HG02884 (cell line): ENCODE data around the gene MYO7A.

Experiments
- ATAC-seq: cut with Tn5 transposase; IDR thresholded peaks from one replicate; pipeline ENCODE4 v1.9.1; 2021; ENCODE audit warnings: mild to moderate bottlenecking, moderate library complexity; ENCODE audit not compliant: unreplicated experiment

Gene MYO7A

GRCh38 chr11:77127920-77128691 is at the start of gene MYO7A:
MYO7A (plus strand) TSS chr11:77128246; CDS start chr11:77130635, 2,389 bp downstream.
- no peak for ATAC-seq

GRCh38 chr11:77079666-77080065 is 48.4 kb upstream of the MYO7A start:
- no peak for ATAC-seq

GRCh38 chr11:77080643-77081210 is 47.3 kb upstream of the MYO7A start:
- no peak for ATAC-seq

GRCh38 chr11:77081381-77081851 is 46.6 kb upstream of the MYO7A start:
- no peak for ATAC-seq

DNA sequence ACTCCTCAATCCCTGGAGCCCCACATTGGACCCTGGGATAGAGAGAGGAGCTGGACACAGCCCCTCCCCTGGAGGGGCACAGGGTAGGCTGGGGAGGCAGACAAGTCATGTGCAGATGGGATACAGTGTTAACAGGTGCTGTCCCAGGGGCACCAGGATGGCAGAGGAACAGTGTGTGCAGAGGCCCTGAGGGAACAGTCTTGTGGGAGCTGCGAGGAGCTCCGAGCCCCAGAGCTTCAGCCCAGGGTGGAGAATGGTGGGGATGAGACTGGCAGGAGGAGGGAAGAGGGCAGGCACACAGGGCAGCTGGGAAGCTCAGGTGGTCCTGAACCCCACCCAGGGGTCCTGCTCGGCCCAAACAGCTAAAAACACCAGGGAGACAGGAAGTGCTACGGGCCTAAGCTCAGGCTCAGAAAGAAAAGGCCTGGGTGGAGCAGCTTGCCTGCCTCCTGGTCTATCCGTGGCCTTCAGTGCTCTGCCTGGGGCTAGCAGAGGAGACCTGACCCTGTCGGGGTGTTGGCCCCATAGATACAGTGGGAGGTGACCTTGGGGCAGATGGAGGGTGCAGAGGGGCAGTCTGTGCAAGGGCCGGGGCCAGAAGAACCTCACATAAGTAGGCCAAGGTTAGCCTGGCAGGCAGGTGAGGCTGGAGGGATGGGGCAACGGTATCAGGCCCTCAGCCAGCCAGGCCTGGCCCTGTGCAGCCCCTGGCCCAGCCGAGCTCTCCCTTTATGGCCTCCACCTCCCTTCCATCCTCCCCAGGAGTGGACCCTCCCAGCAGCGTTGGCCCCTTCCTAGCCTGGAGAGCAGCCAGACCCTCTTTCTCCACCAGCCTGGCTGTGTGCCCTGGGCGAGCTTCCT is 45.8 kb upstream of the MYO7A start:
- no peak for ATAC-seq

- no peak for ATAC-seq
Observed at GRCh38 chr11:77082838-77083565, 45.0 kb upstream of the MYO7A start.

DNA sequence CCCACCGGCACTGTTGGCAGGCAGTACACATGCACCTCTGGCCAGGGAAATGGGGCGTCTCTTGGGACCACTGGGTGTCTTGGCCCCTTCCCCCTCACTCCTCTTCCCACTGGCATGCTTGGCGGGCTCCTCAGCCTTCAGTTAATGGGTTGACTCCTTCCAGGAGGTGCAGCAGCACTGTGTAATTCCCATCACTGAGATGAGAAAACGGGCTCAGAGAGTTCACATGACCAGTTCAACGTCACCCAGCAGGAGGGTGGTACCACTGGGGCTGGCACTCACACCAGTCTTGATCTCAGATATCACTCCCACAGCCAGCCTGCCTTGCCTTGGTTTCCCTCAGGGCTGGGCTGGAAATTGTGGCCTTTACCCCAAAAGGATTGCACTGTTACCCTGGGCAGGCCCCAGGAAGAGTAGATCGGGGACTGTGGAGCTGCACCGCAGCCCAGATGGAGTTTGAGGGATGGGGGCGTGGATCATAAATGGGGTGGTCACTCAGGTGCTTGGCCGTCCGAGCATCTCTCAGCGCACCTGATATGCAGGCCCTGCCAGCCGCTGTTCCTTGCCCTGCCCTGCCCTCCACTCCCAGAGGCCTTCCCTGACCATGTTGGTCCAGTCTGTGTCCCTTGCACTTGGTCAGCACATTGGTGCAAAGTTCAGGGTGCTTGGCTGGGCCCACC is 44.3 kb upstream of the MYO7A start:
- no peak for ATAC-seq

DNA sequence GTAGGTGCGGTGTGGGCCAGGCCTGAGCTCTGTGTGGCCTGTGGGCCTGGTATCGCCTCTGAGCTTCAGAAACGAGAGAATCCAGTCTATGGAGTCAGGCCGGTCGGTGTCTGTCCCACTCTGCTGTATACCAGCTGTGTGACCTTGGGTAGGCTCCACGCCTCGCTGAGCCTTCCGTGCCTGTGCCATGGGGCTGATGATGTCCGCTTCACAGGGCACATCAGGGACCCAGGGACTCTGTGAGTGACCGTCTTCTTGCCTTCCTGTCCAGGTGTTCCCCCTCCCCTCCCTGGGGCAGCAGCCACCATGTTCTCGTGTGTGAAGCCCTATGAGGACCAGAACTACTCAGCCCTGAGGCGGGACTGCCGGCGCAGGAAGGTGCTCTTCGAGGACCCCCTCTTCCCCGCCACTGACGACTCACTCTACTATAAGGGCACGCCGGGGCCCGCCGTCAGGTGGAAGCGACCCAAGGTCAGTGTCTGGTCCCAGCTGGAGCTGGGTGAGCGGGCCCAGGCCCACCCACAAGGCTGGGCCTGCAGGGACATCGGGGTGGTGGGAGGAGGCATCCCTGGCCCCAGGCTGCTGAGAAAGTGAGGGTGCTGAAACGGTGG is 43.4 kb upstream of the MYO7A start:
- ATAC-seq, result no peak

DNA sequence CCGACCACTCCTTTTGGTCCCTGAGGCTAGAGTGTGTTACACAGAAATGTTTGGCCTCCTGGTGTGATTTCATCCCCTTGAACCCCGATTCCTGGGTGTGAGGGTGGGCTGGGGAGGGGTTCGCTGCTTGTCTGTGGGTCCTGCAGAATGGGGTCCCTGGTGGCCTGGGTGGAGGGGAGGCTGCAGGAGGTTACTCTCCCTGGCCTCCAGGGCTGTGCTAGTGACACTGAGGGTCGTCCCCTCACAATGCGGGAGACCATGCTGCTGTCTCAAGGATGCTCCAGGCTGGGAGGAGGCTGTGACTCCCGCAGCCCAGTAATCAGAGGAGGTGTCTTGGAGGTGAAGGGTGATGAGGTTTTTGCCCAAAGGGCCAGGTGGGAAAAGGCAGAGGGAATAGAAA is 42.4 kb upstream of the MYO7A start:
- no peak for ATAC-seq

DNA sequence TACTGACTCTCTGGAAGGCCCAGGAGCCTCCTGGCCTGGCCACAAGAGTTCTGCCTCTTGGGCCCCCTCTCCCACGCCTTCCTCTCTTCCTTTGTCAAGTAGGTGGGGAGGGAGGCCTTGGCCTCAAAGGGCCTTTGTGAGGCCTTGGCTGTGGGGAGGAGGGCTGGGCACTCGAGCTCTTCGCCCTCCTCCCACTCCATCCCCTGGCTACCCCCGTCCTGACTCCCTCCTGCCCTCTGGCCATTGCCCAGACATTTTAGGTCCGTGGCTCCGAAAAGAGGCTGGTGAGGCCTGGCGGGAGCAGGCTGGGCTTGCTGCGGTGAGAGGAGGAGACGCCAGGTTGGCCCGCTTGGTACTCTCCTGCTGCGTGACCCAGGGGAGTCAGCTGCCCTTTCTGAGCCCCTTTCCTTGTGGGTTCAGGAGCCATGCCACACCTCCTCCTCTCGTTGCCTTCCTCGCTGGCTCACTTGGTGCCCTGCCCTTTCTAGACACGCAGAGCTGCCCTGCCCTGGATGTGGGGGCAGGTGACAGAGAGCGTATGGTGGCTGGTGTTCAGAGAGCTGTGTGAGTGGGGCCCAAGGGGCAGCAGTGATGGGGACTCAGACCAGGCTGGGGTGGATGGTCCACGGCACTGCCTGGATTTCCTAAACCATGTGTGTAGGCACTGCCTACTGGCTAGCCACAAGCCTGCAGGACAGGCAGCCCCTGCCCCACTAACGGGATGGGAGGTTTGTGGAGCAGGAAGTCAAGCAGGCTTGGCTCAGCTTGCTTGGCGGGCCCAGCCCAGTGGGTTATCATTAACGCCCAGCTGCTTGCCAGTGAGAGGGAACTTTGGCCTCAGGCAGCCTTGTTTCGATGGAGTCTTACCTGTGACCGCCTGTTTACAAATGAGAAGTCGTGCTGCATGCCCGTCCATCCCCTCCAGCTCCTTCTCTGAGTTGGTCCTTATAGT is 41.2 kb upstream of the MYO7A start:
- ATAC-seq, result no peak

- no peak for ATAC-seq
Observed at GRCh38 chr11:77087723-77088225, 40.3 kb upstream of the MYO7A start.

DNA sequence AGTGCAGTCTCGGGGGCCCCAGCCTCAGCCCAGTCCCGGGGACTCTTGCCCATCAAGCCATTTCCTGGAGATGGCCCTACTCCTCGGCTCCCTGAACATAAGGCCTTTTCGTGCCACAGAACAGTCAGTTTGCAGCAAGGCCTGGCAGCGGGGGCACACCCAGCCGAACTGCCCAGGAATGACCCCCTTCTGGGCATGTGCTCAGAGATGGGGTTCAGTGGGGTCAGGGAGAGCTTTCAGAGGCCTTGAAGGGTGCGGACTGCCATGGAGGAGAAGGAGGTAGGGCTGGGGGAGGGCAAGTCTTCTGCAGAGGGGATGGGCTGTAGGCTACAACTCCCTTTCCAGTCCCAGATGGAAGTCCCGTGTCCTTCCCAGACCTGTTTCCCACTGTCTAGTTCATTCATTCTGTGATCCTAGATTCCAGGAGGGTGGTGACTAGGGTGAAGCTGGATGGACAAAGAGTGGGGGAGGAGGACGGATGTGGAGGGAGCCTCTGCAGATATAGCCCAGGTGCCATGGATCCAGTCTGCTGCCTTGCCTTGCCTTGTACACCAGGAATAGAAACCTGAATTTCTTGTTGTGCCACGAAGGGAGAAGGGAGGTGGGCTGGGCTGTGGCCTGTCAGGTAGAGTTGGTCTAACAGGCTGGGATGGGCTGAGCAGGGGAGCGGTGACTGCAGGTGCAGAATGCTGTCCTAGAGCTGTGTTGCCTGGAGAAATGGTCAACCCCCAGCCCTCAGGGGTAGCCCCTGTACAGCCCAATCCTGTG is 39.6 kb upstream of the MYO7A start:
- ATAC-seq, result no peak

DNA sequence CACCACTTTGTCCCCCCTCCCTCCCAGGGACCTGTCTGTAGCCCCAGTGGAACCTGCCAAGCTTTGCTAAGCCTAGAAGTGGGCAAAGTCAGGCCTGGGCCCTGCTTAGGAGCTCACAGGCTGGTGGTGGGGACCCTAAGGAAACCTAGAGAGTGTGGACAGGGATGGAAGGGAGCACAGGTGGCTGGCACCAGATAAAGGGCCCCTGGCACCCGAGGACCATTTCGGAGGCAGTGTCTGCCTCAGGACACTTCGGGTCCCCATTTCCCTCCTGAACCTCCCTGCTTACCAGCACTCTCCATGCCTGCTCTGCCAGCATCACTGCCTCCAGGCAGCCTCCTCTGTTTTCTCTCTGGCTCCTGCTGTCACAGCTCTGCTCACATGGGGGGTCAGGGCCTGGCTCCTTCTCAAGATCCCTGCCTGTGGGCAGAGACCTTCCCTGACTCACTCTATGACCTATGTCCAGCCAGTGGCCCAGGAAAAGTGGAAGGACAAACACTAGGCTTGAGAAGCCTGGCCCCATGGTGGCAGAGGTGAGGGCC is 39.0 kb upstream of the MYO7A start:
- no peak for ATAC-seq

DNA sequence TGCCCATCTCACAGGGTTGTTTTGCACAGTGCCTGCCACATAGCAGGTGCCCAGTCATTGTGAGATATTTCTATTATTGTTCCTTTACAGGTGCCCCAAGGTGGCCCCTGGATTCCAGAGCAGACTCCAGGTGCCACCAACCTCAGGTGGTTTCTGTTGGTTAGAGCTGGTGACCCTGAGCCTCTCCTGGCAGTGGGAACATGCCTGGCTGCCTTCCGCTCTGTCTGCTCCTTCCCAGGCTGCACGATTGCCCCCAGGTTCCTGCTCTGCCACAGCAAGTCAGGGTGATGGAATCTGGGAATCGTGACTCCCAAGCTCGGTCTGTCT is 38.0 kb upstream of the MYO7A start:
- ATAC-seq, result no peak

GRCh38 chr11:77090373-77091111 is 37.5 kb upstream of the MYO7A start:
- no peak for ATAC-seq

DNA sequence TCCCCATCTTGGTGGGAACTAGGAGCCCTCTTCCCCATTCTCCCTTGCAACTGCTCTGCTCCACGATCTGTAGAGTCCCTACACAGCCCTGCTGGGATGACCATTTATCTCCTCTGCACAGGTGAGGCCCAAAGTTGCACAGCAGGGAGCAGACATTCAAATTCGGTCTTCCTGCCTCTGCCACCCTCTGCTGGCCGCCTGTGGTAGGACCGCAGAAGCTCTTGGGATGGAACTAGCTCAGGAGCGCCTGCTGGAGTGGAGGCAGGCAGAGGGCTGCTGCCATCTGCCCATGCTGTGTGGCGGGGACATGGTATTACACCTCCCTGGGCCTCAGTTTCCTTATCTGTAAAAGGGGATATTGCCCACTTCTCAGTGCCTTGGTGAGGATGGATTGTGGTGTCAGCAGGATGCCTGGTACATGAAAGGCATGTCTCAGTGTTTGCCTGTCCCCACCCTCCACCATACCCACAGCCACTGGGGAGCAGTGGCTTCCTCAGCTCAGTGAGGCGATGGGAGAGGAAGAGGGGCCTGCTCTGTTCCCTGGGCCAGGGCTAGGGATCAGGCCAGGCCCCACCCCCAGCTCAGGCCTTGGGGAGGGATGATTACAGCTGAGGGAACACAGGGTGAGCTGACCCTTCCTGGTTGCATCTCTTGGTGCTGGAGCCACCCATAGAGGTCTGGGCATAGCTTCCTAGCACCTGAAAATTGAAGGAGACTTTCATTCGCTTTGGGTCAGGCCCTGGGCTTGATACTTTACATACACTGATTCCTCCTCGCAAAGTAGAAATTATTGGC is 36.7 kb upstream of the MYO7A start:
- ATAC-seq, result peak; percentile 91
